ENCODE measurements around the gene SMARCD1. TPM values are rescaled to one million over a fixed set of nuclear protein-coding genes. Genes with fewer than 3 reads are reported as not detected.

SMARCD1 gene
- total and polyA plus RNA-seq, 9 of the 15 experiments (the other 6 are each of a cell fraction or from before 2014, with no cell fraction given) = 0.86 to 91.7 (median 48.0) TPM

- TF ChIP-seq ZNF717 (CRISPR knock-in tag; IDR thresholded peaks at IDR 0.05) = no peak
- TF ChIP-seq ZNF146 (CRISPR knock-in tag; IDR thresholded peaks at IDR 0.05; ENCODE audit: unreplicated experiment) = no peak
- no peak for TF ChIP-seq TFAP4 (CRISPR knock-in tag; IDR thresholded peaks at IDR 0.05; ENCODE audit: borderline replicate concordance)
- TF ChIP-seq CHD4 (IDR thresholded peaks at IDR 0.05; ENCODE audit: insufficient read depth, insufficient replicate concordance, low read depth, low read length, poor library complexity, severe bottlenecking) = no peak
- TF ChIP-seq ZNF445 (CRISPR knock-in tag; IDR thresholded peaks at IDR 0.05; ENCODE audit: low read depth) = no peak
- TF ChIP-seq MTA3 (IDR thresholded peaks at IDR 0.05; ENCODE audit: borderline replicate concordance) = no peak
- no peak for TF ChIP-seq RERE (CRISPR knock-in tag; IDR thresholded peaks at IDR 0.05; ENCODE audit: borderline replicate concordance)
- no peak for TF ChIP-seq ZNF232 (CRISPR knock-in tag; IDR thresholded peaks at IDR 0.05)
These were observed 35.8 kb downstream of the SMARCD1 start (continued) for GRCh38 chr12:50120953-50121352.

Measured in K562 (cell line).